Epidermal melanocyte (primary cell): ENCODE data around the gene SCN2A.

ENCODE experiments used
- DNase-seq: peaks from one replicate; pipeline ENCODE4 v3.0.0; 2011; ENCODE audit warnings: low spot score; ENCODE audit not compliant: insufficient read length

SCN2A gene

DNA sequence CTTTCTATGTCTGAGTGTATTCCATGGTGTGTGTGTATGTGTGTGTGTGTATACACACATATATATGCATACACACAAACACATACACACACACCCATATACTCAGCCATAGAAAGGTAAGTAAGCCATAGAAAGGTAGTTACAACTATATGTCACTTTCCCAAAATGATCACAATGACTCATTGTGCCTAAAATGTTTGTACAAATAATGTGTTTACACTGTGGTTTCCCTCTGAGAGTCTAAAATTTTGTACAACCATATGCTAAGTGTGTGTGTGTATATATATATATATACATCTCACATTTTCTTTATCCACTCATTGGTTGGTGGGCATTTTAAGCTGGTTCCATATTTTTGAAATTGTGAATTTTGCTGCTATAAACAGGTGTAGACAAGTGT, 175.0 kb downstream of the SCN2A start:
- no peak for DNase-seq

- no peak for DNase-seq
Measured at GRCh38 chr2:165417009-165417408, 177.8 kb downstream of the SCN2A start.

DNA sequence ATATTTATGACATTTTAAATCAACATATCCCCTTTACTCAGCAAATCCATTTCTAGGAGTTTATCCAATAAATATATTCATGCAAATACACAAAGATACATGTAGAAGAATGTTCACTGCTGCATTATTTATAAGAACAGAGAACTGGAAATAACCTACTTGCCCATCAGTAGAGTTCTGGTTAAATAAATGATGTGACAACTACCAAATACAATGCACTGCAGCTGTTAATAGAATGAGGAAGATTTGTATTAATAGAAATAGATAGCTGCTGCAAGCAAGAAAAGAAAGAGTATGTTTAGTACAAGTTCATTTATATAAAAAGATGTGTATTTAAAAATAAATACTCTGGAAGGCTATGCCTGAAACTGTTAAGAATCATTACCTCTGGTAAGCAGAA, 181.0 kb downstream of the SCN2A start:
- no peak for DNase-seq

GRCh38 chr2:165423081-165423480, 183.9 kb downstream of the SCN2A start:
- DNase-seq: no peak

DNA sequence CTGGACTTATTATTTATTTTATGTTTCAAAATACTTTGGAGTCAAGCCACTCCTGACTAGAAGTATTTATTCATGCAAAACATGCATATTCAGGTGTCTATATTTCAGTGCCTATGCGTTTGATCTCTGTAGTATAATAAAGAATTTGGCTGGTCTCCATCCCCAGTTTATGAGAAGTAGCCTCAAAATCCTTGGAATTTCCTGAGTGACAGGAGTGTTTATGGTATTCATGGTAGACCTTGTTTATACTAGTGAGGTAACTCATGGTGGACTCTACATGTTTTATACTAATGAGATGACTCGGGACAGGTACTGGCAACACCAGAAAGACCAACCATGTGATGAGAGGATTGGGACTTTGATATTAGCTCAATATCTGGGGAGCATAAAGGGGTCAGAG, 186.3 kb downstream of the SCN2A start:
- DNase-seq: no peak

- DNase-seq: no peak
Measured at GRCh38 chr2:165427686-165428085, 188.5 kb downstream of the SCN2A start.

DNA sequence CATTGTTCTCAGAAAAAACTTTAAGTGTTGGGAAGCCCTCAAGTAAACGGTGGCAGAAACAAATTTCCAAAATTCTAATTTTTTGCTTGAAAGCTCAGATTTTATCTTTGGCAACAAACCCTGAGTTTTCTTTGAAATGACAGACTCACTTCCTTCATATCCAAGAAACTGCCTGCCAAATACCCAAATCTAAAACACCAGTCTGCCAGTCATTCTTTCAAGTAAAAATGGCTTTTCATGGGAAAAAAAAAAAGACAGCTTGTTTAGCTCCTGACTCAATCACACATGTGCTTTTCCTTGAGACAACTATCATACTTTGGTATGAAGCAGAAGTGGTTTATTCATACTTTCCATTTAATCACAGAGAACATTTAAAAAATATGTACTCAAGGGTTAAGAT, 189.7 kb downstream of the SCN2A start:
- no peak for DNase-seq

DNA sequence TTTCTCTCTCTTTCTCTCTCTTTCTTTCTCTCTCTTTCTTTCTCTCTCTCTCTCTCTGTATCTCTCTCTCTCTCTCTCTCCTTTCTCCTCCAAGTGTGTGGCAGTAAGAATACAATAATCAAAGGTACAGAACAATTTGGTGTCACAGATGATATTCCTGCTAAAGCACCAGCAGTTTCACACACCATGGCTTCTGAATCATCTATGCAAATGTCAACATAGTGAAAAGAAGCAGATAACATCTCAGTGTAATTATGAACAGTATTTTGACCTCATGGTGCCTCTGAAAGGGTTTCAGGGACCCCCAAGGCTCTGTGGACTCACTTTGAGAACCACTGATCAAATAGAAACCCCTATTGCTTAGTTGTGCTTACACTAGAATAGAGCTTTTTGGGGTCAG, 191.8 kb downstream of the SCN2A start:
- no peak for DNase-seq

DNA sequence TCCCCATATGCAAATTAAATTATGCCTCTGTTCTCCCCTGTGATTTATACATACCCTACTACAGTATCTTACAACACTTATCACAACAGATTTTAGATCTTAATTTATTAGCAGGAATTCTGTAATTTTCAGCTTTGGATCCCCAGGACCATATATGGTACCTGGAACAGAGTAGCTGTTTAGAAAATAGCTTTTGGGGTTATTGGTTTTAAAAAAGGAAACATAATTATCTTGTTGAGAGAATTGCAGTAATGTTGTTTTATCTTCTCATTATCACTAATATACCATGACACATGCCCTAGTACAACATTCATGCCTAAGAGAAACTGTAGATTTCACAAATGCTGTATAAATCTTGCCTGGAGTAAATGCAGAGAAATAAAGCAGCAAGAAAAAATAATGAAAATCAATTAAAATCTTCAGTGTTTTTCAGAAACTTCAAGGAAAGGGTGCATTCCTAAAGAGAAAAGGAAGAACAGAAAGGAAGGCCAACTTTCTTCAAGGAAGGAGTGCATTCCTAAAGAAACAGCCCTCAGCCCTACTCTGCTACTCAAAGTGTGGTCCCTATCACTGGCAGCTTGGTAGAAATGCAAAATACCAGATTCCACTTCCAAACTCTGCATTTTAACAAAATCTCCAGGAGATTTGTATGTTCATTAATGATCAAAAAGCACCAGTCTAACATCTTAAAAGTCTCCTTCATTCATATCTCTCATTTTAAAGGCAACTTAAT, 193.2 kb downstream of the SCN2A start:
- DNase-seq: no peak

DNA sequence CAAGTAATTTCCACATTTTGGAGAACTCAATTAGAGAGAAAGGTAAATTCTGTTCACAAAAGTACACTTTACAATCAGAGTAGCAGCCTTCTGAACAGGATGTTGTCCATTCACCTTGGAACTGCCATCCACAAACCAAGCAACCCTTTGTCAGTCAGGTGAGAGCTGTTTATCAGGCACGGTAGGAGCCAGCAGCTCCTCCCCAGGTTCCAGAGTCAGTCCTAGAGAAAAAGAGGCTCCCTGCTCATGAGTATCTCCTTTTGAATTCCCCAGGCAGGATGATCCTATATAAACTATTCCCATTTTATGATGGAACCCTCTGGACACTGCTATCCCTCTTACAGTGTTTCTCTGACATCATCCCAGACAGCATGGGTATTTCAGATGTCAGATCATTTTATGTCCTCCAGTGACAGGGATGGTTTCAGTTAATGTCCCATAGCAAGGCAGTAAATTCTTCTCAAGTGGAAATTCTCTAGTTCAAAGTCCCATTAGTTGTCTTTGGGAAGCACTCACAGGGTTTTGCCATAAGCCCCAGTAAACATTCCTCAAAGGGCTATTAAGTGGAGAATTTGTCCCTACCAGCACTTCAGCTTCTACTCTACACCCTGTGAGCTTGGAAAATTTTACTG, 195.8 kb downstream of the SCN2A start:
- DNase-seq: no peak

GRCh38 chr2:165435611-165436010, 196.4 kb downstream of the SCN2A start:
- no peak for DNase-seq

GRCh38 chr2:165436559-165436958, 197.3 kb downstream of the SCN2A start:
- DNase-seq: no peak

DNA sequence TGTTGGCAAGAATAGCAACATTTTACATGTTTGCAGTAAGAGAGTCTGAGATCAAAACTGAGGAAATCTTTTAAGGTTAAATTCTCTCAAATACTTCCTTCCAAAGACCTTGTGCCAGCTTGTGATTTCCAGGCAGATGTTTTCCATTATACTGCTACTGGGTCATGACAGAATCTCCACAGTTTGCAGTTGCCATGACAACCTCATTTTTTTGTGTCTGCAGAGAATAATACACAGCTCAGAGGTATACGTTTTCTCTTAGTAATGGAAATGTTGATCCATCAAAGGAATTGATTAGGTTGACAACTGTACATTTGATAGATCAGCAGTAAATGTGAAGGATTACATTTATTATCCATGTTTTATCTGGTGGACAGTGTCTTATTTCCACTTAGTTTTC, 201.2 kb downstream of the SCN2A start:
- peak; percentile 56 for DNase-seq
